Measurements from ENCODE around the gene BCL2L1.

GRCh38 chr20:31681128-31681727, 41.4 kb downstream of the BCL2L1 start:
- TF ChIP-seq GATA2 (IDR thresholded peaks at IDR 0.05; ENCODE audit: low read depth, low read length) (no peak), GATA3 (IDR thresholded peaks at IDR 0.05; ENCODE audit: low read depth, low read length) (no peak)
